Naive thymus-derived CD4-positive, alpha-beta T cell (primary cell): Measurements from ENCODE around the gene GALNT12. TPM values are rescaled to one million over a fixed set of nuclear protein-coding genes. Genes with fewer than 3 reads are reported as not detected.

ENCODE experiments used
- ATAC-seq: fragments of 150-1000 bp; cut with Tn5 transposase; 2 replicates; pipeline ENCODE4 v1.10.0; 2021; ENCODE audit warnings: mild to moderate bottlenecking, moderate library complexity
- CTCF ChIA-PET: fragments of 350-600 bp; sonication (Branson Sonifier 250); formaldehyde crosslinking; loops from one replicate; lab custom pipeline; 2021; ENCODE audit warnings: antibody characterized with exemption; lab: Charles Lee
- POLR2A ChIA-PET: fragments of 350-600 bp; sonication (Branson Sonifier 250); formaldehyde crosslinking; loops from one replicate; lab custom pipeline; 2021; ENCODE audit warnings: antibody characterized with exemption, inconsistent platforms; lab: Charles Lee
- DNase-seq, 9 donors: peaks; one replicate each; pipeline versions ENCODE4 v3.0.0 to v3.0.0-alpha.2; 2020 to 2022; ENCODE audit warnings: mixed read lengths in 1 of 9
- H3K27ac ChIP-seq: one replicate; pipeline ENCODE4 v1.7.0; 2013; ENCODE audit warnings: mild to moderate bottlenecking, low read depth, low read length, moderate library complexity
- H3K27me3 ChIP-seq, 2 donors: one replicate each; pipeline ENCODE4 v1.7.0; 2013; ENCODE audit warnings: low read length in 2 of 2, mild to moderate bottlenecking in 2 of 2, moderate library complexity in 2 of 2; ENCODE audit not compliant: control insufficient read depth in 2 of 2, insufficient read depth in 2 of 2
- H3K36me3 ChIP-seq, 3 experiments: 1 replicate in 2 of 3; 2 replicates in 1 of 3; pipeline ENCODE4 v1.7.0; 2013; ENCODE audit warnings: low read length in 3 of 3, mild to moderate bottlenecking in 3 of 3, moderate library complexity in 1 of 3; ENCODE audit not compliant: insufficient read depth in 3 of 3, control insufficient read depth in 2 of 3
- H3K4me1 ChIP-seq, 2 donors: one replicate each; pipeline ENCODE4 v1.7.0; 2013; ENCODE audit warnings: low read length in 2 of 2, mild to moderate bottlenecking in 2 of 2, moderate library complexity in 1 of 2; ENCODE audit not compliant: control insufficient read depth in 2 of 2, insufficient read depth in 2 of 2
- H3K4me3 ChIP-seq: 2 replicates; pipeline ENCODE4 v1.7.0; 2013; ENCODE audit warnings: mild to moderate bottlenecking, low read length
- H3K9me3 ChIP-seq, 3 experiments: 1 replicate in 2 of 3; 2 replicates in 1 of 3; pipeline ENCODE4 v1.7.0; 2013; ENCODE audit warnings: low read length in 3 of 3; ENCODE audit not compliant: control insufficient read depth in 2 of 3
- H3K27ac Mint-ChIP-seq, 9 donors: one replicate each; pipeline ENCODE4 v1.8.0; 2020 to 2022; ENCODE audit warnings: mixed read lengths in 9 of 9, mild to moderate bottlenecking in 8 of 9, moderate library complexity in 5 of 9, inconsistent platforms in 2 of 9
- H3K27me3 Mint-ChIP-seq, 5 donors: one replicate each; pipeline ENCODE4 v1.8.0; 2021 to 2022; ENCODE audit warnings: mixed read lengths in 5 of 5, mild to moderate bottlenecking in 1 of 5
- H3K36me3 Mint-ChIP-seq, 5 donors: one replicate each; pipeline ENCODE4 v1.8.0; 2020 to 2022; ENCODE audit warnings: mixed read lengths in 5 of 5, mild to moderate bottlenecking in 3 of 5, inconsistent platforms in 1 of 5
- H3K4me1 Mint-ChIP-seq, 7 donors: one replicate each; pipeline ENCODE4 v1.8.0; 2020 to 2022; ENCODE audit warnings: mixed read lengths in 7 of 7, mild to moderate bottlenecking in 3 of 7, inconsistent platforms in 1 of 7
- H3K4me3 Mint-ChIP-seq, 10 donors: one replicate each; pipeline ENCODE4 v1.8.0; 2020 to 2022; ENCODE audit warnings: mild to moderate bottlenecking in 10 of 10, mixed read lengths in 10 of 10, moderate library complexity in 6 of 10, inconsistent platforms in 2 of 10
- H3K9me3 Mint-ChIP-seq, 11 donors: one replicate each; pipeline ENCODE4 v1.8.0; 2020 to 2022; ENCODE audit warnings: mixed read lengths in 11 of 11, mild to moderate bottlenecking in 4 of 11, inconsistent platforms in 1 of 11, moderate library complexity in 1 of 11
- intact Hi-C, 2 donors: fragments of 100-400 bp; cut with micrococcal nuclease; formaldehyde crosslinking; loops; one replicate each; pipeline ENCODE4 v1.15.1; 2023
- polyA plus RNA-seq, 2 donors: library from polyadenylated mRNA; unstranded; fragments of 300-500 nt; fragmentation: Illumina TruSeq; gene quantifications; one replicate each; pipeline ENCODE4 v1.2.3, GENCODE V29; 2021
- total RNA-seq, 6 experiments: library from RNA in 5 of 6; stranded (reverse) in 5 of 6; gene quantifications; 1 replicate in 5 of 6; 2 replicates in 1 of 6; pipeline ENCODE4 v1.2.3 and lab custom pipeline; 2021 to 2026

Gene GALNT12
- total and polyA plus RNA-seq, 7 experiments from 2014 or later = 3.1 to 14.3 (median 10.1) TPM

DNA sequence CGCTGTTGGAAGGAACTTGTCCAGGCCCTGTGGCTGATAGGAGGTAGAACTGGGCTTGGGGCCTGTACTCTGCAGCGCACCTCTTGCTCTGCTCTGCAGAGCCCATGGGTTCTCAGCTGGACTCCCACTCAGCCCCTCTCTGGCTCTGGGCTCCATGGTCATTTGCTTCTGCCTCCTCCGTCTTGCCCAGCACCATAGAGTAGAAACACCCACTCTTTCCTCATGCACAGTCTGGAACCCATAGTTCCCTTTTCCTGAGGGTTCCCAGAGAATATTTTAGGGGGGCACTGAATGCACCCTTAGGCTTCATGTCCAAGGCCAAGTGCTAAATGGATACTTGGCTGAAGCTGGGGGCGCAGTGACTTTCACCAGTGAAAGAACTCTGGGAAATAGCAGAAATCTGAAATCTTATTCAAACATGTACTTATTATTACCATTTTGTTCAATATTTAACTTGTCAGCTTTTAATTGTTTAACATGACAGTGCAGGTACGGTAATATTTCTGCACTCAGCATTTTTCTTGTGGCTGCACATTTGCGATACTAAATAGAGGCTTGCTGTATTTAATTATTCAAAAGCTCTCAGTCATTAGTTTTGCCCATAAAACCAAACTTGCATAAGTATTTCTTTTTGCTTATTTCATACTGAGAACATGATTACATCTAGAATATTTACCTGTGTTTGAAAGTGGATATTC, 31.5 kb downstream of the GALNT12 start:
- Mint-ChIP-seq H3K27me3 (no peaks in the 10 kb centered on the region), H3K4me3 (no peak overlapping the region), H3K27ac (peak overlapping the region in 1 of 9 donors; percentile 63), H3K9me3 (no peaks in the 10 kb centered on the region), H3K36me3 (peaks cover 0 to 42% (median 18%) of the 10 kb centered on the region in 5 donors), H3K4me1 (peaks cover 0 to 1% (median 0%) of the 10 kb centered on the region in 7 donors)
- no peaks in the 10 kb centered on the region for H3K4me1 ChIP-seq
- no peaks in the 10 kb centered on the region for H3K27me3 ChIP-seq
- intact Hi-C loops = no loop called here
- H3K9me3 ChIP-seq = no peaks in the 10 kb centered on the region
- POLR2A ChIA-PET = no interaction called here
- no peak for ATAC-seq
- H3K27ac ChIP-seq = no peak overlapping the region
- CTCF ChIA-PET = no interaction called here
- no peak overlapping the region for H3K4me3 ChIP-seq
- H3K36me3 ChIP-seq = peaks cover 0 to 32% (median 0%) of the 10 kb centered on the region in 3 experiments
- DNase-seq = no peak

DNA sequence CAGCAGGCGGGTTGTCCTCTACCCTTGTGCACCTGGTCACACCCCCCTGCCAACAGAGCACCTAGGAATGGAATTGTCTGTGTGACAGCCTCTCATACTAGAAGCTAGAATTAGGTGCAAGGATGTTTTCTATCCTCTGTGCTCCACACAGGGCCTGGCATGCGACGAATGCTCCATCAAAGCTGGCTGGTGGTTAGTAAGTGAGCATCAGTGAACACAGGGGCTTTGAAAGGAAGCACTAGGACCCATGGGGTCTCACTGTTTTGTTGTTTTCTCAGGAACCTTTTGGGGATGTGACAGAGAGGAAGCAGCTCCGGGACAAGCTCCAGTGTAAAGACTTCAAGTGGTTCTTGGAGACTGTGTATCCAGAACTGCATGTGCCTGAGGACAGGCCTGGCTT, 32.3 kb downstream of the GALNT12 start:
- no peaks in the 10 kb centered on the region for H3K9me3 ChIP-seq
- ChIA-PET POLR2A (no interaction called here), CTCF (no interaction called here)
- H3K4me3 ChIP-seq = no peak overlapping the region
- Mint-ChIP-seq H3K4me3 (no peak overlapping the region), H3K36me3 (peaks cover 0 to 47% (median 18%) of the 10 kb centered on the region in 5 donors), H3K9me3 (no peaks in the 10 kb centered on the region), H3K27ac (no peak overlapping the region), H3K4me1 (peaks cover 0 to 1% (median 0%) of the 10 kb centered on the region in 7 donors), H3K27me3 (no peaks in the 10 kb centered on the region)
- no peaks in the 10 kb centered on the region for H3K4me1 ChIP-seq
- H3K36me3 ChIP-seq = peaks cover 0 to 30% (median 0%) of the 10 kb centered on the region in 3 experiments
- no peak for DNase-seq
- H3K27ac ChIP-seq = no peak overlapping the region
- no peaks in the 10 kb centered on the region for H3K27me3 ChIP-seq
- no peak for ATAC-seq
- intact Hi-C loops = no loop called here

DNA sequence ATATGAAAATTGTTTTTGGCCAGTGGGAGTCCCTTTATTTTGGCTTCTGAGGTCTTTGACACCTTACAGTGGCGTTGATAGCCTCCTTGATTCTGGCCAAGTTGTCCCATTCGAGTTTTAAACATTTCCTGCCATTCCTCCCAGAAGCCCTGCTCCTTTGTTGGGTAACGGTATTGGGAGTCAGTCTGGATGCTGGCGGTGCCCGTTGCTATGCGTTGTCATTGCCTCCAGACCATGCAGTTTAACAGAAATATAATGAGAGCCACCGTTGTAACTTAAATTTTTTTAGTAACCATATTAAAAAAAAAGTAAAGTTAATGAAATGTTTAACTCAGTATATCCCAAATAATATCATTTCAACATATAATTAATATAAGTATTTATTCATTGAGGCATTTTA, 35.0 kb downstream of the GALNT12 start:
- H3K4me1 Mint-ChIP-seq = no peaks in the 10 kb centered on the region
- H3K4me1 ChIP-seq = no peaks in the 10 kb centered on the region
- no peak for ATAC-seq
- no peak overlapping the region for H3K4me3 ChIP-seq
- ChIA-PET CTCF (no interaction called here), POLR2A (interaction anchor here (0.7 kb wide), 1 partner anchor 1379 kb away, joined by 5 read pairs; no protein-coding TSS in a partner anchor)
- H3K27ac ChIP-seq = no peak overlapping the region
- no peaks in the 10 kb centered on the region for H3K27me3 Mint-ChIP-seq
- no peak overlapping the region for H3K27ac Mint-ChIP-seq
- H3K36me3 Mint-ChIP-seq = peaks cover 0 to 32% (median 12%) of the 10 kb centered on the region in 5 donors
- no peaks in the 10 kb centered on the region for H3K9me3 ChIP-seq
- peaks cover 0 to 38% (median 0%) of the 10 kb centered on the region in 3 experiments for H3K36me3 ChIP-seq
- no peak for DNase-seq
- intact Hi-C loops = no loop called here
- H3K9me3 Mint-ChIP-seq = no peaks in the 10 kb centered on the region
- no peak overlapping the region for H3K4me3 Mint-ChIP-seq
- no peaks in the 10 kb centered on the region for H3K27me3 ChIP-seq

DNA sequence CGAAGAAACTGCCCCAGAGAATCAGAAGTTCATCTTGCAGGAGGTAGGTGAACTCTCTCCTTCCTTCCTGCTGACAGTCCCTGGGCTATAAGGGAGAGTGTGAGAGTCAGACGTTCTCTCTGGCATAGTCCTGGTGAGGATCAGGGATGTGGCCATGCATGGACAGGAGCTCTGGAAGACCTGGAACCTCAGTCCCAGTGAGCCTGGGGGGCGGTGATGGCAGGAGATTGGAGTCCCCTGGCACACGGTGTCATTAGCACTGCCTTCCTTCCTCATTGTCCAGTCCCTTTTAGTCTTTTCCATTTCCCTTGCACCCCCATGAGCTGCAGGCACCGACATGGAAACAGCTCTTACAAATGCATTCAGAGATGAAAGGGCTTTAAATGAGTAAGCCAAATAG, 38.6 kb downstream of the GALNT12 start:
- H3K9me3 Mint-ChIP-seq = no peaks in the 10 kb centered on the region
- POLR2A ChIA-PET = no interaction called here
- intact Hi-C loops = loop anchor here (5.0 kb wide), 2 partner anchors 39 to 131 kb away; partner anchors contain the start of gene GALNT12 (in 1 of the 2)
- no peaks in the 10 kb centered on the region for H3K27me3 Mint-ChIP-seq
- no peak for DNase-seq
- ATAC-seq = no peak
- CTCF ChIA-PET = no interaction called here
- H3K27ac Mint-ChIP-seq = no peak overlapping the region
- Histone ChIP-seq H3K4me1 (no peaks in the 10 kb centered on the region), H3K4me3 (no peak overlapping the region), H3K27me3 (no peaks in the 10 kb centered on the region), H3K9me3 (no peaks in the 10 kb centered on the region), H3K27ac (no peak overlapping the region), H3K36me3 (peaks cover 0 to 19% (median 0%) of the 10 kb centered on the region in 3 experiments)
- peaks cover 0 to 22% (median 3%) of the 10 kb centered on the region in 5 donors for H3K36me3 Mint-ChIP-seq
- H3K4me3 Mint-ChIP-seq = no peak overlapping the region
- peaks cover 0 to 10% (median 3%) of the 10 kb centered on the region in 7 donors for H3K4me1 Mint-ChIP-seq

DNA sequence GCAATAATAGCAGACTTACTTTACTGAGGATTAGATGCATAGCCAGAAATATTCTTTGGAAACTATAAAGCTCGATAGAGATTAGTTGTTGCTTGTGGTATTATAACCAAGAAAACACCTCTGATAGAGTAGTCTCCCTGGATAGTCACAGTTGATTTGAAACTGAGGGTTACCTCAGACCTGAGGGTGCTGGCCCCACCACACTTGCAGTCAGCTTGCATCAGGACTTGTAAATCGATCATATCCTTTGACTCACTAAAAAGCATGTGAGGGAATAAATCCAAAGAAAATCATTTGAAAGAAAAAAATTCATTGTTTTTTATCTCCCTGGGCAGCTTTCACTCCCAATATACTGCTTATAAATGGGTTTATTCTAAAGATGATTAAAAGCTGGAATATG, 39.4 kb downstream of the GALNT12 start:
- no peak for DNase-seq
- Mint-ChIP-seq H3K36me3 (peaks cover 0 to 18% (median 3%) of the 10 kb centered on the region in 5 donors), H3K4me3 (no peak overlapping the region), H3K27me3 (no peaks in the 10 kb centered on the region), H3K9me3 (no peaks in the 10 kb centered on the region), H3K4me1 (peaks cover 0 to 10% (median 4%) of the 10 kb centered on the region in 7 donors), H3K27ac (no peak overlapping the region)
- no peak overlapping the region for H3K4me3 ChIP-seq
- no peaks in the 10 kb centered on the region for H3K27me3 ChIP-seq
- H3K9me3 ChIP-seq = no peaks in the 10 kb centered on the region
- POLR2A ChIA-PET = no interaction called here
- H3K27ac ChIP-seq = no peak overlapping the region
- H3K36me3 ChIP-seq = peaks cover 0 to 19% (median 0%) of the 10 kb centered on the region in 3 experiments
- CTCF ChIA-PET = interaction anchor here (0.7 to 3.1 kb wide), 4 partner anchors 10 to 1134 kb away, joined by 4 to 24 read pairs (median 6); no protein-coding TSS in a partner anchor
- no peak for ATAC-seq
- intact Hi-C loops = loop anchor here (5.0 kb wide), 2 partner anchors 40 to 130 kb away; partner anchors contain the start of gene GALNT12 (in 1 of the 2)
- no peaks in the 10 kb centered on the region for H3K4me1 ChIP-seq

DNA sequence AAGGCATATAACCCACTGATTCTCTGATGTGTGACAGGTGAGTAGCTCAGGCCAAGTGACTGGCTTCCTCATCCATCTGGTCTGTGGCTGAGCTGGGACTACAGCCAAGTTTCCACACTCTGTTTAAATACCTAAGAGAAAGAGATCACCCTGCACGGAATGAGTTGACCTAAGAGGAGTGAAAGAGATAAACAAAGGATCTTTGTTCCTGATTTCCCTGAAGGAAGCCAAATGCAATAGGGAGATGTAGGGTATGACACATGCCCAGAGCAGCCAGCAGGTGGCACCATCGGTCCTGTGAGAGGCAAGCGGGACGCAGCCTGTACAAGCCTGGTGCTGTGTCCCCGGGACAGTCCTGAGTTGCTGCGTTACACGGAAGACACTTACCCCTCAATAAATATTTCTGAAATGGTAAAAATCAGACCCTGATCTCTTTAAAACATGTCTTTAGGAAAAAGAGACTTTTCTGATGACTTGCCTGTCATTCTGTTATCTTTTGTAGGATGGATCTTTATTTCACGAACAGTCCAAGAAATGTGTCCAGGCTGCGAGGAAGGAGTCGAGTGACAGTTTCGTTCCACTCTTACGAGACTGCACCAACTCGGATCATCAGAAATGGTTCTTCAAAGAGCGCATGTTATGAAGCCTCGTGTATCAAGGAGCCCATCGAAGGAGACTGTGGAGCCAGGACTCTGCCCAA, 41.1 kb downstream of the GALNT12 start:
- Histone ChIP-seq H3K4me1 (no peaks in the 10 kb centered on the region), H3K27me3 (no peaks in the 10 kb centered on the region), H3K4me3 (no peak overlapping the region), H3K27ac (no peak overlapping the region), H3K9me3 (no peaks in the 10 kb centered on the region), H3K36me3 (peaks cover 0 to 19% (median 0%) of the 10 kb centered on the region in 3 experiments)
- no peaks in the 10 kb centered on the region for H3K27me3 Mint-ChIP-seq
- peaks cover 0 to 18% (median 3%) of the 10 kb centered on the region in 5 donors for H3K36me3 Mint-ChIP-seq
- CTCF ChIA-PET = interaction anchor here (0.6 to 3.1 kb wide), 9 partner anchors 9 to 1743 kb away, joined by 3 to 24 read pairs (median 4); no protein-coding TSS in a partner anchor
- ATAC-seq (peak; percentile 95), DNase-seq (peak; percentile 26 to 74 (median 55))
- peak overlapping the region in 4 of 9 donors; percentile 3 to 64 (median 38) for H3K27ac Mint-ChIP-seq
- no peak overlapping the region for H3K4me3 Mint-ChIP-seq
- H3K9me3 Mint-ChIP-seq = no peaks in the 10 kb centered on the region
- peaks cover 0 to 15% (median 4%) of the 10 kb centered on the region in 7 donors for H3K4me1 Mint-ChIP-seq
- POLR2A ChIA-PET = no interaction called here
- intact Hi-C loops = loop anchor here (1.0 to 5.0 kb wide), 7 partner anchors 41 to 336 kb away; partner anchors contain the start of gene GALNT12 (in 1 of the 2)
